ENCODE data around the gene SPAG17.

SPAG17 gene

DNA sequence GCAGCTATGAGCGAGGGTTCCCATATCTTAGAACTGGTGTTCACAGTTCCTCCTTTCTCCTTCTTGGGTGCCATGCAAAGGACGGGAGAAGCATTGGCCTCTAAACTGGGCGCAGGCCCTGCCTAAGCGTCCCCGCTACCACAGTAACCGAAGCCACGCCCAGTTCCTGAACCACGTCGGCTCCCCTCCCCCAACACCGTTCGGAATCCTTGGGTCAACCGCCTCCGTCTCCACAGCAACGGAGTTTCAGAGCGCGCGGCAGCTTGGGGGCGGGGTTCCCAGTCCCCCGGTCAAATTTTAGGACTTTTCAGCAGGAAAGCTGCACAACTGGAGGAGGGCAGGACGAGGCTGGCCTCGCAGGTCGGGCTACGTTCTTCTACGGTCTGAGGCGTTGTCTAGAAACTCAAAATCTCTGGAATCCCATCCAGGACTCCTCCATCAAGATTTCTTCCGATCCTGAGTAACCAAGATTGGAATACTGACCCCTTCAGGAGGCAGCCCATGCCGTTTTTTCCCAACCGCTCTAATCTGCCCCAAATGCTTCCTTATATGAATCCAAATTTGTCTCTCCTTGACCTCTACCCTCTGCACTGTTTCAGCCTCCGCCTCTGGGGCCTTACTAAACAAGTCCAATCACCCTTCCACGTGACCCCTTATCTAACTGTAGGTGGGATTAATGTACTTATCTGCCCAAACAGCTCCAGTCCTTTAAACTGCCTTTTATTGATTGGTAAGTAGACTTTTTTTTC is at the start of gene SPAG17:
TSS of gene SPAG17 (minus strand) at position 145 of the 749 bp plus-strand sequence. CDS start at position 74, 71 bp downstream.
- no peak for DNase-seq

DNA sequence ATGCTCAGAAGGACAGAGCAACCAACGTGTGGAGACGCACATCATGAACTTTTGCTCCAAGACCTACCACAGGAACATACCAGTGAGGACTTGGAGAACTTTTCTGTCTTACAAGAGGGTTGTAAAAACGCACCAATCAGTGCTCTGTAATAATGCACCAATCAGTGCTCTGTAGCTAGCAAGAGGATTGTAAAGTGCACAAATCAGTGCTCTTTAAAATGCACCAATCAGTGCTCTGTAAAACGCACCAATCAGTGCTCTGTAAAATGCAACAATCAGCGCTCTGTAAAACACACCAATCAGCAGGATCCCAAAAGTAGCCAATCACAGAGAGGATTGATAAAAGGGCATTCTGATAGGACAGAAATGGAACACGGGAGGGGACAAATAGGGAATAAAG is 40.4 kb upstream of the SPAG17 start:
- no peak for DNase-seq

DNA sequence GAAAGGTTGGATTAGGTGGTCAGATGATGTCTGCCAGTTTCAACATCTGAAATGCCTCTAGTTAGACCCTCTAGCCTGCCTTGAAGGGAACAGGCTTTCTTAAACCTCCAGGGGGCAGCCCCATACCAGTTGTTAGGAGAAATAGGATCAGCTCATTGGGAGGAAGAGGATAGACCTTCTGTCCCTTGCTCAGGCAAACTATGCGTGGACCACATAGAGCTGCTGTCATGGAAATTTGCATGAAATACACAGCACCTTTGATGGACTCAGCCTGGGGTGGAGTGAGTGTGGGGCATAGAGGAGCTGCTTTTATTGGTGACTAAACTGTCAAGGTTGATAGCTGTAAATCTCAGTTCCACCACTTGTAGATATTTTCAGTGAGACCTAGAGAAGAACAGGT is 38.4 kb upstream of the SPAG17 start:
- DNase-seq, result no peak

DNA sequence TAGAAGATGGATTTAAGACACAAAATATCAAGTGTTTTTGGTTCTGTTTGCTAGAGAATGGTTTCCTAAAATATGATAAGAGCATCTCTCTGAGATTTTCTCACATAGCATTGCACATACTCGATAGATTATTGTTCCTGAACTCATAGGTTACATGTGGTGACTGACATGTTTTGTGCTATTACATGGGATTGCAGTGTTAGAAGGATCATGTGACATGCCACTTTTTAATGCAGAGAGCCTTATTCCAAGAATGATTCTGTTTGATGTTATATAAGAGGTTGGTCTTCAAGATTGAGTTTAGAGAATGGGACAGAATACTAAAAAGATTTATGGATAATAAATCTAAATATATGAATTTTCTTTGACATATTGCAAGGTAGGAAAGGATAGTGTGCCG is 34.4 kb upstream of the SPAG17 start:
- no peak for DNase-seq

DNA sequence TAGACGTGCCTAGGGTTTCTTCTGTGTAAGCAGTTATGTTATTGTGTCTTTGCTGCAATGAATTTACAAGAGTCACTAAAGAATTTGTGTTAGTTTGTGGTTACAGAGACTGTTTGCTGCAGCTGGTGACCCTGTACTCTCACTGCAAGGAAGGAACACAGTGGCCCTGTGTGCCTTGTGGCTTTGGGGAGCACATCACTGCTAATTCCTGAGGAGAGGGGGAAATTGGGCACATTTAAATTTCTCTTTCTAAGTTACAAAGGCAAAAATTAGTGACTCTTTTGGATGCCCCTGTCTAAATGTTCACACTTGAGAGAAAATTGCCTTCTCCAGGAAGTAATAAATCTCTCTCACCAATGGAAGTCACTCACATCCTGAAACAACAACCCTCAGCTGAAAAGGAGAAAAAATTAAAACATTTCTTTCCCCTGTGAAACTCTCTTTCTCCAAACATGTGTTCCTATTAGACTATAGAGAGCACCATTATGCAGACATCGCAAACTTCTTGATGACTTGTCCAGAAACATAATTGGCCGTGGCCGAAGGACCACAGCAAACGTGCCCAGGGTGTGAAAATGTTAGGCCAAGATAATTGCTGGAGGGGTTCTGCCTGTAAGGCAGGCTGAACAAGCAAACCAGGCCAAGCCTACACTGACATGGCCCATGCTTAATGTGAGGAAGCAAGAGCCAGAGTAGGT is 32.3 kb upstream of the SPAG17 start:
- no peak for DNase-seq

DNA sequence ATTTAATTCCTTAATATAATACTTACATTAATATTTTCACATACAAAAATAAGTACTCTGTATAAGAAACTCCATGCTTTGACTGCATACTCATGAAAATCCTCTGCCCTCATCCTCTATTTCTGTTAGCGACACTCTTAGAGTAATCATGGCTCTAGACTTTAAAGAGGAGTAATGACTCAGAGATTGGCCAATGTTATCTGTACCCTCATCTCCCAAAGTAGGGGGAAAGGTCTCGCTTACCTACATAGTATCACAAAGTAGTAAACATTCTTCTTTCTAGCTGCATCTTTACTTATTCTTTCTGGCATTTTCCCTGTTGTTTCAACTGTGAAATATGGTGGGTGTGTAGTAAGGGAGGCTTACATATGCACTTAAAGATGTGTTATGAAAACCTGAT is 29.8 kb upstream of the SPAG17 start:
- DNase-seq, result no peak

DNA sequence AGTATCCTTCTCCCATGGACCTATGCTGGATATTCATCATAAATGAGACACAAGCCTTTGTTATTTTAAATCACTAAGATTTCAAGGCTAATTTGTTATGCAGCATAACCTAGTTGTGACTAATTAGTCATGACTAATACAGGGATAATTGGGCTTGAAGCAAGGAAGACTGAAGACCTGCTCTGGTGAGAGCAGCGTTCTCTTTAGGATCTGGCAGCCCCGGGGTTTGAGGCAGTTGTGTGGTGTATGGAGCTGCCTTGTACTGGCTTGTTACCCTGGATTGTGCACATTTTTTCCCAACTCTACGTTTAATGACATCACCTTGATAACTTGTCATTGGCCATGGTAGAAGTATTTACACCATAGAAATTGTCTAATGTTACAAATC is 25.7 kb upstream of the SPAG17 start:
- DNase-seq, result no peak

DNA sequence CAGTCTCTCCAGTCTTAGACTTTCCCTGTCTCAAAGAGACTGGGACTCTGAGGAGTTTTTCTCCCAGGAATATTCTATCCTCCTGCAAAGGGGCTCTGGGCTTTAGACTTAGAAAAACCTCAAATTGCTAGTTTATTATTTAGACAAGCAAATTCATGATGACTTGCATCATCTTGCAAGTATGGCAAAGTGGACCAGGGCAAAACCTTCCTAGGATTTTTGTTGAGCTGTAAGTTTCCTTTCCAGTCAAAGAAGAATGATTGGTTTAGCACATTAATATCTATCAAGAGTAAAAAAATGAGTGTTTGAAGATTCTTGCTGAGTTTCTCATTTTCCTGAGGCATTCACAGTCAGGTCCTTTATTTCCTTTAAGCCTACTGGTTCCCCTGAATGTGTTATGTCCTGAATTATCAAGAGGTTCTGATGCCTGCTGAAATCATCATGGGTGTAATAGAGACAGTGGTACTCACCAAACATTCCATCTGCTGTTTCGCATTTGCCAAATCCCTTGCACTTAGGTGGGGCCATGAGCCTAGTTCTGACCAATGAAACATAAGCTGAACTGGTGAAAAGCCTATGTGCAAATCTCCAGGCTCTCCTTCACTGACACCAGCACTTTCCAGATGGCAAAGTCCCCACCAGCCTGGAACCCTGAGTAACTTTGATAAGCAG is 25.2 kb upstream of the SPAG17 start:
- DNase-seq, result no peak

DNA sequence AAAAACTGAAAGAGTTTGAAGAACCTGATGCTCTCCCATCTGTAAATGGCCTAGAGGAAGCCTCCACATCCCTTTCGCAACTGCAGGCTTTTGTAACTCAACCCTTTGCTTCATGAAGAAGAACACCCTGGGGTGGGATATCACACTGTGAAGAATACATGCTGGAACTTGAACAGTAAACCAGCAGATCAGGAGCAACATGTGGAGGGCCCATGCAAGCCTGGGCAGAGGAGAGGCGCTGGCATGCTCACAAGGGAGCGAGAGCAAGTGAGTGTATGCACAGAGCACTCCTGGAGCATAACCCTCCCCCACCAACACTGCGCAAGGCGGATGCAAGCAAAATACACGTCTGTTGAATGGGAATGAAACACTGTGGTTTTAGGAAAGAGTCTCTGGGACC is 24.6 kb upstream of the SPAG17 start:
- DNase-seq, result no peak

DNA sequence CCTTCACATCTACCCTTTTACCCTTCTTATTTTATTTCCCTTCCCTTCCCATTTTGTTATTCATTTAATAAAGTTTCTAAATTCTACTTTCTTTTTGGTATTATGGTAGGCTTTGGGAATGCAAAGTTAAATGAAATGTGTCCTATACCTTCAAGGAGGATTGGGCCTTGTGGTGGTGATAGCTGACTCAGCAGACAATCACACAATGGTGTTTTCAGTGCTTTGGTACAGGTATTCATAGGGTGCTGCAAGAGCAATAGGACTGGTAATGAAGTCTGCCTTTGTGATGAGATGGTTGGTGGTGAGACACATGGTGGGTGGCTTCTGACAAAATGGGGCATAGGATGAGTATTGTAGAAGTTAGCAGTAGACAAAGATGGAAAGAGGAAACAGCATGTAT is 21.9 kb upstream of the SPAG17 start:
- DNase-seq, result no peak

DNA sequence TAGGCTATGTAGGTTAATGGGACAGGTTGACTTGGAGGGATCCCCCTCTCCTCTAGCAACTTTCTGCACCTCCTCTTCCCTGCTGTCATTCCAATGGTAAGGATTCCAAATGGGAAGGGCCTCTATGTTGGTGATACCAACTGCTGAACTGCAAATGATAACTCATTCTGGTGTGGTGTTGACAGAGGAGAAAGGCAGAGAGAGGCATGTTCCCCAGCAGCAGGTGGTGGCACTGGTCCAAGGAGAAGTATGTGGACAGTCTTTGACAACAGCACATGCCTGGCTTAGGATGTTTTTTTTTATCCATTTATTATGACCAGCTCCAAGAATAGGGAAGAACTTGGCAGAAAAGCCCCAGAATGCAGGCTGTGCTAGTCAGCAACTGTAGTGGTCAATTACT is 19.6 kb upstream of the SPAG17 start:
- DNase-seq, result no peak

DNA sequence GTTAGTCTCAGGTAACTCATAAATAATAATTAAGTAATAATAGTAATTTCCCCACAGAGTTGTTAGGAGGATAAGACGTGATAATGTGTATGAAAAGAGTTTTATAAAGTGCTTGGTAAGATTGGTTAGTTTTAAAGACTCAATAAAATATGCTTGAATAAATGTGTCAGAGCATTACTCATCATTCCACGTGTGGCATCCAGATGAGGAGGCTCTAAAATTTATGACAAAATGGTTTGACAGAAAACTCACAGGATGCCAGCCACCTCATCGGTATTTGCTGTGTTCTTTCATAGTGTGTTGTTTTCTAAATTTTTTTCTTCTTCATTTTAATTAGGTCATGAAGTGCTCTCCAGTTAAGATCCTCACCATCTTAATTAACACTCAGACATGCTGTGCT is 19.1 kb upstream of the SPAG17 start:
- DNase-seq, result no peak

DNA sequence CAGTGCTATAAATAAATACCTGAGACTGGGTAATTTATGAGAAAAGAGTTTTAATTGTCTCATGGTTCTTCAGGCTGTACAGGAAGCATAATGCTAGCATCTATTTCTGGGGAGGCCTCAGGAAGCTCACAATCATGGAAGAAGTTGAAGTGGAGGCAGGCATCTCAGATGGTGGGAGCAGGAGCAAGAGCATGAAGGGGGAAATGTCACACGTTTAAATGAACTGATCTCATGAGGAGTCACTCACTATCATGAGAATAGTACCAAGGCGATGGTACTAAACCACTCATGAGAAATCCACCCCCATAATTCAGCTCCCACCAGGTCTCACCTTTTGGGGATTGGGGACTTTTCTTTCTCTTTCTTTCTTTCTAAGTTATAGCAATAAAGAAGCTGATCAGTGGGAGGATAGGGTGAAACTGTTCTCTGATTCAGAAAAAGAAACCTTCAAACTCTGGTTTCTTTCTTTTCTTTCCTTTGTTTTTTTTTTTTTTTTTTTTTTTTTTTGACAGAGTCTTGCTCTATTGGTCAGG is 17.1 kb upstream of the SPAG17 start:
- DNase-seq, result no peak

DNA sequence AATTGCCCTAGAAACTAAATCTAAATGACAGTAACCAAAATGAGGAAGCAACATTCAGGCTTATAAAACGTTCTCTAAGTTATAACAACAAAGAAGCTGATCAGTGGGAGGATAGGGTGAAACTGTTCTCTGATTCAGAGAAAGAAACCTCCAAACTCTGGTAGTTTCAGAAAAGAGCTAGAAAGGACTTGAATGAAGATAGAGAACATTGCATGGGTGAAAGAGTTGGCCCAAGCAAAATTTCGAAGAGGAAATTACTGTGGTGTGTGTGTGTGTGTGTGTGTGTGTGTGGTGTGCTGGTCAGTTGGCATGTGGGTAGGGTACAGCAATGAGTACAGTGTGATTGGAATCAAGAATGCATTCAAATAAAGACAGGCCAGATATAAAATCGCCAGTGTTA is 16.5 kb upstream of the SPAG17 start:
- no peak for DNase-seq

DNA sequence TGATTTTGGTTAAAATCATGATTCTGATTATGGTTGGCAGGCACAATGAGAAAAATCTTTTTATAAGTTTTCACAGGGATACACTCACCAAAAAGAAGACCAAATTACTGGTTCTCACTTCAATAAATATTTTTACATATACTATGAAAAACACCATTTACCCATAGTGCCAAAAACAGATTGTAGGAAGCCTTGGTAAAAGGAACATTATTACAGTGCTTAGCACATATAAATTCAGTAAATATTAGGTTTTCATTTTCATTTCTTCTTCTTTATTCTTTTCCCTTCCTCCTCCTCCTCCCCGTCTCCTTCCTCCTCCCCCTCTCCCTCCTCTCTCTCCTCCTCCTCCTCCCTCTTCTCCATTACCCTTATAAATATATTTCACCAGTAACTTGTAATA is 15.8 kb upstream of the SPAG17 start:
- DNase-seq, result no peak

DNA sequence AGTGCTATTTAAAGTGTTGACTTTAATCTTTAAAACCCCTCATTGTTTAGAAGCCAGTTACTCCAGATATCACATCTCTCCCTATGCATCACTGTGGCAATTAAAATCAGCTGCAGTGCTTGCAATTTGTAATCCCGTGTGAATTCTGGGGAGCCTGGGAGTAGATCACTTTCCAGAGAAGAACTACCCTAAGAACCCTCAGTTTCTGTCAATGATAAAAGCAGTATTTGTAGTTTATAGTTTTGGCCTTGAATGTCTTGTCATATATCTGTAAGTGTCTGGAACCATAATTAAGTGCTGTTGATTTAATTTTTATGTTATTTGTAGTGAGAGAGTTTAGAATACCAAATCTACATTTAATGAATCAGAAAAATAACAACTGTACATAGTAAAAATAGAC is 5.5 kb upstream of the SPAG17 start:
- DNase-seq, result no peak

DNA sequence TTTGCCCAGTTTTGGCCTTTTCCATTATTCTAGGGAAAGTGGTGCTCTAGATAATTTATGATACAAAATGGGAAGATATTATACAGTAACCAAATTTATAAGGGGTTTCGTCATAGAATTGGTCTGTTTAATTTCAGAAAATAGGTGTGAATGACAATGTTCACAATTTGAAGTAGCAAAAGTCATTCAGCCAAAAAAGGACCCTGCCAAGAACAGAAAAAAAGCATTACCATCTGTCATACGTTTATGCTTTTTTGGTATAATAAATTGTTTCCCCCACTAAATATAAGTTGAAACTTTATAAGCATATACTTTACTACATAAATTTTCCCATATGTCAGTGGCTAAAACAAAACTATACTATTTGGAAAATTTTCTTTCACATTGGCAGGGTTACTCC is 4.5 kb upstream of the SPAG17 start:
- no peak for DNase-seq

DNA sequence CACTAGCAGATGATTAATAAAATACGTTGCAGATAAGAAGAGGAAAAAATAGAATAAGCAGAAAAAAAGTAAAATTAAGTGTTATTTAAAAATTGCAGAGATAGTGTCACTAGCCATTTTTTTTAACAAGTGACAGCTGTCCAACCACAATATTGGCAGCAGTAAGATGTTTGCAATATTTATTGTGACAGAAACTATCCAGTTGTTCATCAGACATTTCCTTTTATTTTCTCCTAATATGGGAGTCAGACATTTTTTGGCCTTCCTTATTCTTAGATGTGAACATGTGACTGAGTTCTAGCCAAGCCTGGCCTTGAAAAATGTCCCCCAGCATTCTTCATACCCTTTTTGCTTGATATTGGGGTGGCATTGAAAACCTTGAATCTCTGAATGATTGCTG is 3.4 kb upstream of the SPAG17 start:
- no peak for DNase-seq

DNA sequence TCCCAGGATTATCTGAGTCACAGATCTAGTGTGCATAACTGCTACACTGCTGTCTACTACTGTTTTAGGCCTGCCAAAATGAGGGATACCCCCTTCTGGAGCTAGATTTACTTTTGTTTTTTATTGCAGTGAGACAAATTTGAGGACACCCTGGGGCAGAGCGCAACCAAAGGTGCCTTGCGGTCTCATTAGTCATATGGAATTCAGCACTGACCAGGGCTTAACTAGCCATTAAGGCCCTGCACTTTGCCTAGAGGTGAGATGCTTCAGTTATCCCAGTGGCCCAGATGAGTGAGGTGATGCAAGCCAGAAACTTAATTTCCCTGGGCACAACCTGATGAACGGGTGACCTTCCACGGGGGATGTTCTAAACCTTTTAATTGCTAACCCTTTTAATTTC is 998 bp upstream of the SPAG17 start:
- no peak for DNase-seq

DNA sequence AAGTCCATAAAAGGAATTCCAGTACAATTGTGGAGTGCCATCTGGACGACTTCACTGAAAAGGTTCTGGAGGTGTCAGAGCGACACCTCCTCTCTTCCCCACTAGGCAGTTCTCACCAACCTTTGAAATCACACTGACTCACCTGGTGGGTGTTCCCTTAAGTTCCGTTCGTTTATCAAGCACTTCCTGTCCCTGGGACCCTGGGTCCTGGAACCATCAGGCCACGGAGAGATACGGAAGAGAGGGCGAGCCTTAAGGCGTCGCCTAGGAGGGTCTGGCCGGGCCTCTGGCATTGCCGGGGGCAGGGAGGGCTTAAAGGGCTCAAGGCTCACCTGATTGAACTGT is 317 bp downstream of the SPAG17 start:
- no peak for DNase-seq

DNA sequence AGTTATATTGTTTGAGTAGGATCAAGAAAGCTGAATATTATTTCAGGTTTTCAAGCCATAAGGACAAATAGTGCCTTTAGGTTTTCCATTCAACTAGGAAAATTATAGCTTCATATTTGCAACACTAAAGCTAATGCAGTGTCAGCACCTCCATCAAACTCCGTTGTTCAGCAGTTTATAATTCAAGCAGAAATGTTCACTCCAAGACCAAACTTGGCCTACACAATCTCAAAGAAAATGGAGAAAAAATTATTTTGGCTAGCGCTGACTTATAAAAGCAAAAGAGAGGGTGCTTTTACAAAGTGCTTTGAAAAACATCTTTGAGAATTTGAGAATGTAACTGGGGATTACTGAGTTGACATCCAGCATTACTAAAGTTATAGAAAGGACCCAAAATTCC is 1.4 kb downstream of the SPAG17 start:
- no peak for DNase-seq

DNA sequence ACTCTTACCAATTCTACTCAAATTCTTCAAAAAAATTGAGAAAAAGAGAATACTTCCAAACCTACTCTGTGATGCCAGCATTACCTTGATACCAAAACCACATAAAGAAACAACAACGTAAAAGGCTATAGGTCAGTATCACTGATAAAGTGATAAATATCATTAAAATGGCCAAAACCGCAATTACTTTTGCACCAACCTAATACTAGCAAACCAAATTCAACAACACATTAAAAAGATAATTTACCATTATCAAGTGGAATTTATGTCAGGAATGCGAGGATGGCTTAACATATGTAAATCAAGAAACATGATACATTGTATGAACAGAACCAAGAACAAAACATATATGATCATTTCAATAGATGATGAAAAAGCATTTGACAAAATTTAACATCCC is 7.0 kb downstream of the SPAG17 start:
- no peak for DNase-seq

DNA sequence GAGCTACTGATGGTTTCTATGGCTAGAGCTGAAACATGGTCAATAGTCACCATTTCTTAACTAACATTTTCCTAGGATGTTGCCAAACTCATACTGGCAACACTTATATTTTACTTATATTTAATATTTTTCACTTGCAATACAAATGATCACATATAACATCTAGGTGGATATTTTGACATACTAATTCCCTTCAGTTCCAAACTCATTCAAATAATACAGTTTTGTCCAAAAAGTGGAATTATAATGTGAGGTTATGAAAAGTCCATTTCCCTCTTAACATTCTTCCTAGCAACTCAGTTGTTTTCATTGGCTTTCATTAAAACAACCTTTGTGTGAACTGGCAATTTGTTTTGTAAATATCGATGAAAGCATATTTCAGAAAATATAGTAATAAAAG is 16.0 kb downstream of the SPAG17 start:
- no peak for DNase-seq

DNA sequence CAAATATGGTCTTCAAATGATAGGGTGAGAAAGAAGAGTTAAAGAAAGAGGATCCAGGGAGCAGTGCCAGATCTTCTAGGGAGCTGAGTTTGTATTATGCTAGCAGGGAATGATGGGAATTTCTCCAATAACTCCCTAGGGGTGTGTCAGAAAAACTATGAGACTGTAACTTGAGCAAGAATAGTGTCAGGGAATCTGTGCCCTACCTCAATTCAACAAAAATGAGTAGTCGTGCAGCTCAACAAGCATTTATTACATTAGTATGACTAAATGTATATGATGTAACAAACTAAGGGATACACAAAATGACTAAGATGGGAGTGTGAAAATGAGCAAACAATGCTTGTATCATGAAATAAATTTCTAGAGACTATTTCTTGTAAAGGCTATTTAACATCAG is 24.2 kb downstream of the SPAG17 start:
- DNase-seq, result no peak

All from NCI-H1694 treated with DMSO at 0.1 percent for 48 hours (cell line).